ENCODE results near the gene NLRP3.

NLRP3 gene

DNA sequence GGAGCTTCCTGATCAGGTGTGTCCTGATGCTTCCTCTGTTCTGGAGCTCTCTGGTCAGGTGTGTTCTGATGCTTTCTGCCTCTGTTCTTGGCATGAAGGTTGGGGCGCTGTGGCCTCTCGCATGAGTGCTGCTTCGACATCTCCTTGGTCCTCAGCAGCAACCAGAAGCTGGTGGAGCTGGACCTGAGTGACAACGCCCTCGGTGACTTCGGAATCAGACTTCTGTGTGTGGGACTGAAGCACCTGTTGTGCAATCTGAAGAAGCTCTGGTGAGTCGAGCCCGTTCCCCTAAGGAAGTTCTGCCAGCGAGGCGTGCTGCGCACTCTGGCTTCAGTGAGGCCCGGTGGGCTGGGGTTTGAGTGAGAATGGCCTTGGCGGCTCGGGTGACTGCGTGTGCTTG lies 18.0 kb downstream of the NLRP3 start:
- TF ChIP-seq CTCF (conservative IDR thresholded peaks at IDR 0.05): no peak
- H3K27ac ChIP-seq: no peak overlapping the region

- TF ChIP-seq CTCF (conservative IDR thresholded peaks at IDR 0.05): no peak
- H3K27ac ChIP-seq: no peak overlapping the region
Observed at GRCh38 chr1:247435030-247435758, 19.2 kb downstream of the NLRP3 start.

DNA sequence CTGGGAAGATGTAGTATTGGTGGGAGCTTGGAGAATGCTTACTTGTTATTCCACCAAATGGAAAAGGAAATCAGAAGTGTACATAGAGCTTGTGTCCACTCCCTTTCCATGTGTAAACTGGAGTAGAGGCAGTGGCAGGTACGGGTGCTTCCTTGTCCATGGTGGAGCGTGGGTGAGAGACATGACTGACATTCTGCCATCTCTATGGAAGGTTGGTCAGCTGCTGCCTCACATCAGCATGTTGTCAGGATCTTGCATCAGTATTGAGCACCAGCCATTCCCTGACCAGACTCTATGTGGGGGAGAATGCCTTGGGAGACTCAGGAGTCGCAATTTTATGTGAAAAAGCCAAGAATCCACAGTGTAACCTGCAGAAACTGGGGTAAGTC lies 19.8 kb downstream of the NLRP3 start:
- TF ChIP-seq CTCF (conservative IDR thresholded peaks at IDR 0.05): no peak
- no peak overlapping the region for H3K27ac ChIP-seq

DNA sequence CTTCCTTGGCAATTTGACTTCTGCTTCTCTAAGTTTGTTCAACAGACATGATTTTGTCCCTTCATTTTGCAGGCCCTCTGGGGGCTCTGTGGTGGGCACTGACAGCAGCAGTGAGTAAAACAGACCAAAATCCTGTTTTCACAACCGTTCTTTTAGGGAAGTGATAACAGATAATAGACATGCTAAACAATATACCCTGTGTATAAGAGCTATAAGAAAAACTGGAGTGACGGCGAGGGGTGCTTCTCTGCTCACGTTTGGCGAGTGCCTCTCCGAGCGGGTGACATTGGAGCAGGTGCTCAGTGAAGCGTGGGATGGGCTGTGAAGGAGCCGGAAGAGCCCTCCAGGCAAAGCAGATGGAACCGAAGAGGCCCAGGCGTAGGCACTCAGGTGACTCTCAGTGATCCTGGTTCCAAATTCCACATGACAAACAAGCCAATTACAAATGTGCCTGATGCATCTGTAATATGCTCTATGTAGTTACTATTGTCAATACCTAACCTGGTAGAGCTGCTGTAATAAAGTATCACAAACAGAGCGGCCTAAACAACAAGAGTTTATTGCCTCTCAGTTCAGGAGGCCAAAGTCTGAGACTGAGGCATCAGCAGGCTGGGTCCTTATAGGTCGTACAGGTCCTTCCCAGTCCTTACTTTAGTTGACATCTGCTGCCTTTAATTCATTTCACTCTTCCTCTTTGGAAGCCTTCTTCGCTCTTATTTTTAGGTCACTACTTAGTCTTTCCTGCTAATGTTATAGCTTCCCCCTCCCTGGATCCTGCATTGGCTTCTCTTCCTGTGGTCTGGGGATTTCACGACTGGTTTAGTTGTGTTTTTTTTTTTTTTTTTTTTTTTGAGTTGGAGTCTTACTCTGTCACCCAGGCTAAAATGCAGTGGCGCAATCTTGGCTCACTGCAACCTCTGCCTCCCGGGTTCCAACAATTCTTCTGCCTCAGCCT lies 21.9 kb downstream of the NLRP3 start:
- no peak overlapping the region for H3K27ac ChIP-seq
- TF ChIP-seq CTCF (conservative IDR thresholded peaks at IDR 0.05): no peak

GRCh38 chr1:247440001-247440620 lies 24.1 kb downstream of the NLRP3 start:
- TF ChIP-seq CTCF (conservative IDR thresholded peaks at IDR 0.05): no peak
- no peak overlapping the region for H3K27ac ChIP-seq

GRCh38 chr1:247441606-247442005 lies 25.6 kb downstream of the NLRP3 start:
- no peak overlapping the region for H3K27ac ChIP-seq
- no peak for TF ChIP-seq CTCF (conservative IDR thresholded peaks at IDR 0.05)

DNA sequence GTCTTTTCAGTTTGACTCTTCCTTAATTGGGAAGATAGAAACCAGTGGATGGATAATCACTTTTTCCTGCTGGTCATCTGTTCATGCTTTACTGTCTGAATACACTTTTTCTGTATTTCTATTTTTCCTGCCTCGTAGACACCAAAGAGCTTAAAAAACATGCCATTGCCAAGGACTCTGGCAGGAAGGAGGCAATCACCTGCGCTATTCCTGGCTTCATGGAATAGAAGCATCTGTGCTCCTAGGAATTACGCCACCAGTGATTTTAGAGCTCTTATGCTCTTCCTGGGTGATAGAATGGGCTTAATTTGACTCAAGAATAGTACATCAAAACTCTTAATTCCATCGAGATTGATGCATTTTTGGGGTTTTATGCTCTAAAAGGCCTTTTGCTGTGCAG lies 26.2 kb downstream of the NLRP3 start:
- H3K27ac ChIP-seq: no peak overlapping the region
- no peak for TF ChIP-seq CTCF (conservative IDR thresholded peaks at IDR 0.05)

Measured in VCaP (cell line).